DOHH2 (cell line): Measurements from ENCODE around the gene SPOCK1.

Experiments used
- H3F3A ChIP-seq: fragments of 200-600 bp; sonication (generic), shearing (Covaris generic); 2 replicates; pipeline ENCODE4 v1.6.0; 2016; ENCODE audit warnings: antibody characterized with exemption, mild to moderate bottlenecking; ENCODE audit not compliant: control insufficient read depth, insufficient read depth
- H3K27ac ChIP-seq: fragments of 200-600 bp; sonication (generic); 2 replicates; pipeline ENCODE4 v1.5.1; 2014; ENCODE audit warnings: low read depth, mild to moderate bottlenecking, low read length, moderate library complexity
- H3K27me3 ChIP-seq: fragments of 200-600 bp; sonication (generic); 2 replicates; pipeline ENCODE4 v1.6.1; 2014; ENCODE audit warnings: mild to moderate bottlenecking, low read length, mixed read lengths; ENCODE audit not compliant: control insufficient read depth
- H3K36me3 ChIP-seq: fragments of 200-600 bp; sonication (generic); 2 replicates; pipeline ENCODE4 v1.6.1; 2014; ENCODE audit warnings: mild to moderate bottlenecking, low read length, moderate library complexity, mixed read lengths; ENCODE audit not compliant: control insufficient read depth
- H3K4me1 ChIP-seq: fragments of 200-600 bp; sonication (generic); 2 replicates; pipeline ENCODE4 v1.6.1; 2014; ENCODE audit warnings: mild to moderate bottlenecking, low read length, mixed read lengths; ENCODE audit not compliant: control insufficient read depth
- H3K4me2 ChIP-seq: fragments of 200-600 bp; sonication (generic); 2 replicates; pipeline ENCODE4 v1.6.0; 2014; ENCODE audit warnings: mild to moderate bottlenecking, low read length, moderate library complexity
- H3K4me3 ChIP-seq: fragments of 200-600 bp; sonication (generic); 2 replicates; pipeline ENCODE4 v1.5.1; 2014; ENCODE audit warnings: mild to moderate bottlenecking, low read length, mixed read lengths
- H3K79me2 ChIP-seq: fragments of 200-600 bp; sonication (generic); 2 replicates; pipeline ENCODE4 v1.6.1; 2014; ENCODE audit warnings: mild to moderate bottlenecking, low read length, mixed read lengths; ENCODE audit not compliant: control insufficient read depth
- H3K9me2 ChIP-seq: fragments of 200-600 bp; sonication (generic); replicated peaks from 2 replicates; pipeline ENCODE4 v1.6.1; 2014; ENCODE audit warnings: mild to moderate bottlenecking, low read length, mixed read lengths; ENCODE audit not compliant: control insufficient read depth
- H3K9me3 ChIP-seq: fragments of 200-600 bp; sonication (generic); 2 replicates; pipeline ENCODE4 v1.6.1; 2014; ENCODE audit warnings: antibody characterized with exemption, low read length, mixed read lengths; ENCODE audit not compliant: control insufficient read depth, insufficient read depth
- H4K20me1 ChIP-seq: fragments of 200-600 bp; sonication (generic); 2 replicates; pipeline ENCODE4 v1.6.0; 2014; ENCODE audit warnings: low read depth, mild to moderate bottlenecking, antibody characterized with exemption, low read length, moderate library complexity; ENCODE audit not compliant: control insufficient read depth, insufficient read depth
- CTCF ChIP-seq: fragments of 200-600 bp; sonication (generic); IDR thresholded peaks from one replicate; pipeline ENCODE4 v1.5.1; 2014; ENCODE audit warnings: antibody characterized with exemption, mild to moderate bottlenecking, low read depth, low read length; ENCODE audit not compliant: poor library complexity, severe bottlenecking
- EZH2phosphoT487 ChIP-seq: fragments of 200-600 bp; sonication (generic); IDR thresholded peaks from 2 replicates; pipeline ENCODE4 v1.6.1; 2017; ENCODE audit warnings: borderline replicate concordance, mild to moderate bottlenecking, antibody characterized with exemption, low read length, moderate library complexity, mixed read lengths

Gene SPOCK1

GRCh38 chr5:137082951-137083350 lies 416.2 kb downstream of the SPOCK1 start:
- H3K79me2 ChIP-seq: no peaks in the 10 kb centered on the region
- no peaks in the 10 kb centered on the region for H3K9me3 ChIP-seq
- no peak overlapping the region for H3K27ac ChIP-seq
- H4K20me1 ChIP-seq: no peaks in the 10 kb centered on the region
- H3F3A ChIP-seq: no peaks in the 10 kb centered on the region; the same call in 1 of the 2 replicates
- H3K4me2 ChIP-seq: no peak overlapping the region
- no peak overlapping the region for H3K4me3 ChIP-seq
- H3K9me2 ChIP-seq: no peaks in the 10 kb centered on the region
- H3K4me1 ChIP-seq: peaks cover 13% of the 10 kb centered on the region
- H3K27me3 ChIP-seq: no peaks in the 10 kb centered on the region
- TF ChIP-seq EZH2phosphoT487 (no peak), CTCF (no peak)
- H3K36me3 ChIP-seq: no peaks in the 10 kb centered on the region

DNA sequence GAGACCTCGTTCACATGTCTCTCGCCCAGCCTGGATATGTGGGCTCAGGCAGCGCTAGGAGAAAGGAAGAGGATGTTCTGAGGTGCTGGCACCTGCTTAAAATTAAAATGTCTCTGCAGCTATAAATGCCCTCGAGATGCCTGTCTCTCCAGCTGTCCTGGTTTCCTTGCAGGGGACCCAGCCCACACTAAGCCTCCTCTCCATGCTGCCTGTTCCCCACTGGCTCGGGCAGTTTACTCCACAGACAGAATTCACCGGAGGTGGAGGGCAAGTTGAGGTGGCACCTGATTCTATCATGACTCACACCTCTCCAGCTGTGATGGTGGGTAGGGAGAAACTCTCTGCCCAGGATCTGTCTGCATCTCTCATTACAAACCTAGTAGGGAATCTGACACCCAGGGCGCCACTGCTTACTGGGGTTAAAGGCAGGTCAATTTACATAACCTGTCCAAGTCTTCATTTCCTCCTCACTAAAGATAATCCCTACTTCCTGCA lies 420.9 kb downstream of the SPOCK1 start:
- Histone ChIP-seq H3K4me2 (peak overlapping the region; percentile 55), H3K4me3 (peak overlapping the region; percentile 37)

GRCh38 chr5:137075163-137075970 lies 423.8 kb downstream of the SPOCK1 start:
- Histone ChIP-seq H3K27me3 (no peaks in the 10 kb centered on the region), H3K4me2 (peak overlapping the region; percentile 55), H3K27ac (peak overlapping the region; percentile 99), H3F3A (peaks cover 38% of the 10 kb centered on the region), H3K36me3 (peaks cover 3% of the 10 kb centered on the region), H3K79me2 (no peaks in the 10 kb centered on the region), H3K4me1 (peaks cover 89% of the 10 kb centered on the region), H3K9me3 (no peaks in the 10 kb centered on the region), H3K9me2 (no peaks in the 10 kb centered on the region), H3K4me3 (peak overlapping the region; percentile 5; the same call in 1 of the 2 replicates), H4K20me1 (no peaks in the 10 kb centered on the region)
- peak; percentile 97 for TF ChIP-seq CTCF
- no peak for TF ChIP-seq EZH2phosphoT487

More for the DNA sequence above, 420.9 kb downstream of the SPOCK1 start:
- no peaks in the 10 kb centered on the region for H3K27me3 ChIP-seq
- no peaks in the 10 kb centered on the region for H3K79me2 ChIP-seq
- no peaks in the 10 kb centered on the region for H4K20me1 ChIP-seq
- H3K27ac ChIP-seq: peak overlapping the region; percentile 99; the same call in 1 of the 2 replicates
- peaks cover 61% of the 10 kb centered on the region for H3K4me1 ChIP-seq
- H3K9me3 ChIP-seq: no peaks in the 10 kb centered on the region
- H3K9me2 ChIP-seq: no peaks in the 10 kb centered on the region
- peaks cover 12% of the 10 kb centered on the region for H3F3A ChIP-seq
- no peaks in the 10 kb centered on the region; the same call in 1 of the 2 replicates for H3K36me3 ChIP-seq
- TF ChIP-seq EZH2phosphoT487: no peak
- TF ChIP-seq CTCF: no peak
